CD4-positive, alpha-beta T cell treated with Interferon alpha-2 for 1 hour (primary cell): ENCODE results near the gene RPL36.
"Not testable (repeated sequence)": the region's sequence is repeated elsewhere in the genome, so short reads cannot be mapped to it uniquely, and the experiment has no call there.

ENCODE experiments used
- DNase-seq, 2 donors: peaks; one replicate each; pipeline ENCODE4 v3.0.0-alpha.2; 2020 to 2022

The RPL36 gene

DNA sequence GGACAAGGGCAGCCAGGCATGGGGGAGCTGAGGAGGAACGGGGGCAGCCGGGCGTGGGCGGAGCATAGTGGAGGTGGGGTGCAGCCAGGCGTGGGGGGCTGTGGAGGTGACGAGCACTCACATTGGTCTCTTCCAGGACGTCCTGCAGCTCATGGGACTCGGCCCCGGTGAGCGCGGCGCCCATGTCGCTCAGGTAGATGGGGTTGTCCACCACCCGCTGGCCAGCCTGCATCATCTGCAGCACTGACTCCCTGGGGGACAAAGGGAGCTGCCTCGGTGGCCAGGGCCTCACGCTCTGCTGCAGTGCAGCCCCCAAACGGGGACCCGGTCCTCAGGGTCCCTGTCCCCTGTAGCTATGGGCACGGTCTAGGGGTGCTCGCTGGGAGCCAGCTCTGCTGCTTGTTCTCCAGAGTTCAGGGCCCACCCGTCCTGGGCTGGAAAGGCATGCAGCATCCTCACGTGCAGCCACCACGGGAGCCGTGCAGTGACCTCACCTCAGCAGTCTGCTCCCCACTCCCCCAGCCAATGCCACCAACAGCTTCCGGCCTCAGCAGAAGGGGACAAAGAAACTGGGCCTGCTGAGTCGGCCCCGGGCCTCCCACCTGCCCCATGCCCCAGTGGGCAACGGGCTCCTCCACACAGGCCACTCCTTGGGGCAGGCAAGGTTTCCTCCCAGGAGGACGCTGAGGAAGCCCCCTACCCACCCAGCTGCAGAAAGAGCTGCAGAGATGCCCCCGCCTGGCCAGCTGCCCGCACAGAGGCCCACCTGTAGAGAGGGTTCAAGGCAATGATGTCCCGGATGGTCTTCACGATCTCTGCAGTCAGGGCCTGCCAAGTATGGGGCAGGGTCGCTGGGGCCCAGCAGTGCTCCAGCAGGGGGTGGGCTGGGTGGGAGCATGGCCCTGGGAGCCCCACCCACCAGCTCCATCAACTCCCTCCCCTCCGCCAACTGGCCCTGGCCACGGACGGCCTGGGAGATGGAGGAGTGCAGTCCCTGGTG, 17.8 kb downstream of the RPL36 start:
- no peak for DNase-seq

DNA sequence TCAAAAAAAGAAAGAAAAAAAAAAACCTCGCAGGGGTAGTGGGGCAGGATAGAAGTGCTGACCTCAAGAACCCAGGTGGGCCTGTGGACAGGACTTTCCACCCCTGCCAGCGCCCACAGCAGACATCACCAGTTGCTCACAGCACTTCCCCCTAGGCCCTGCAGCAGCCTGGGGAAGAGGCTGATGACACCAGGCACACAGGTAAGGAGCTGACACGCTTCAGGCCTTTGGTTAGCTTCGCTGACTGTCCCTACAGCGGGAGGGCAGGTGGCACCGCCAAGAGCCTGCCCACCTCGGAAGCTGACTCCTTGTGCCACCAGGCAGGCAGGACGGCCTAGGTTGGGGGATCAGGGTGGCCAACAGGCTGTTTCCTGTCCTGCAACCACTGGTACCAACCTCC, 20.9 kb downstream of the RPL36 start:
- no peak for DNase-seq

DNA sequence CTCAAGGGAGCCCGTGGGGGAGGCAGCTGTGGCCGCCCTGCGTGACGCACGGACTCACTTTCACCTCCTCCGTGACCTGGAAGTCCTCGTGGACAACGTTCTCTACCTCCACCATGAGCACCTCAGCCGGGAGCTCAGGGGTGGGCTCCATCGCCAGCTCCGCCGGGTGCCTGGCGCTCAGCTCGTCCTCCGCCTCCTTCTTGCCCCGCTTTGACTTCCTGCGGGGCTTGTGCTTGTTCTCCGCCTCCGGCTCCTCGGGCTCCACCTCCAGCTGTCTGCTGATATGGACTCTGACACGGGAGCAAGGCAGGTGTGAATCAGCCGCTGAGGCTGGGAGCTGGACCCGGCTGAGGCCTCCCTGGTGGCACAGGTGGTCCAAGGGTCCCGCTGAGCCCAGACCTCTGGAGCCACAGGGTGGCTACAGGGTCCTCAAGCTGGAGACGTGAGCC, 21.6 kb downstream of the RPL36 start:
- no peak for DNase-seq

DNA sequence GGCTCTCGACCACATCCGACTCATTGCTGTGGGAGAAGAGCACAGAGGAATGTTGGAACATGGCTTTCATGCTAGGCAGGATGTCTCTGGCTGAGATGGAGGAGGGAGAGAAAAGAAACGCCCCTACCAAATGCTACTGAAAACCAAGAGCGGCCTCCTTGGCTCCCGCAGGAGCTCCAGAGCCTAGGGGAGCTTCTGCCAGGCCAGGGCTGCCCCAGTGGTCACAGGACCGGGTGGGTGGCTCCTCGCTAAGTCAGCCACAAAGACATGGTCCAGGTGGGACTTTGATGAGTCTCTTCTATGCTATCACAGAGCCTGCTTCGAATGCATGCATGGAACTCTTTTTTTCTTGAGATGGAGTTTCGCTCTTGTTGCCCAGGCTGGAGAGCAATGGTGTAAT, 23.1 kb downstream of the RPL36 start:
- DNase-seq, result no peak

DNA sequence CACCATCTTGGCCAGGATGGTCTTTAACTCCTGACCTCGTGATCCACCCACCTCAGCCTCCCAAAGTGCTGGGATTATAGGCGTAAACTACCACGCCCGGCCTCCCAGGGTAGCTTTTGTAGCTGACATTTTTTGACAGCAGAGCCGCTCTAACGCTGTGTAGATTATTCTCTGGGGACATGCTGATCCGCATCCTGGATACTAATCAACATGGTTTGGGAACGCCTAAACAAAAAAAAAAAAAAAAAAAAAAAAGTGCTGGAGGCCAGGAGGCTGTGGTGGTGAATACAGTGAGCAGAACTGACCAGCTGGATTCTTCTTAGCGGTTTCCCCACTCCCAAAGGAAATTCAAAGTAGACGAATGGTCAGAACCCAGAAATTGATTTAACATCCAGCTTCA, 24.7 kb downstream of the RPL36 start:
- no peak for DNase-seq

DNA sequence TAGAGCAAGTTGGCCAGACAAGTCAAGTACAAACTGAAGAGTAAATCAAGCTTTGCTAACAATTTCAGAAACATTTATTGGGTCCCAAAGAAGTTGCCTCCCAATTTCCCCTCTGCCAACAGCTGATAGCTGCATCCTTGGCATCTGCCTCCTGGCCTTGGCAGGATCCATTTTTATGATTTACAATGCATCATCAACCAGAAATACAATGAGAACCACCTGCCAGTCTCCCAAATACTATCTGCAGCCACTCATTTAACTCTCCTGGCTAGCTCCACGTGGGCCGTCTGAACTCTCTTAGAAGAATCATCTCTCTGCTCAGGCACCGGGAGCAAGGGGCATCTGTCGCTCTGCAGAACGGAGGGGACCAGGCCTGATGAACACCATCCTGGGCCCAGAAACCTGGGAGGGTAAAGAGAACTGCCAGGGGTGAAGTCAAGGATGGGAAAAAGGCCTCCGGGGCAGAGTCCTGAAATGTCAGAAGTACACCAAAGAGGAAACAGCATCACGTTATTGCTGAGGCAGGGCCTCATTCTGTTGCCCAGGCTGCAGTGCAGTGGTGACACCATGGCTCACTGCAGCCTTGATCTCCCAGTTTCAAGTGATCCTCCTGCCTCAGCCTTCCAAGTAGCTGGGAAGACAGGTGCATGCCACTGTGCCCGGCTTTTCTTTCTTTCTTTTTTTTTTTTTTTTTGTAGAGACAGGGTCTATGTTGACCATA, 27.3 kb downstream of the RPL36 start:
- DNase-seq, result no peak

DNA sequence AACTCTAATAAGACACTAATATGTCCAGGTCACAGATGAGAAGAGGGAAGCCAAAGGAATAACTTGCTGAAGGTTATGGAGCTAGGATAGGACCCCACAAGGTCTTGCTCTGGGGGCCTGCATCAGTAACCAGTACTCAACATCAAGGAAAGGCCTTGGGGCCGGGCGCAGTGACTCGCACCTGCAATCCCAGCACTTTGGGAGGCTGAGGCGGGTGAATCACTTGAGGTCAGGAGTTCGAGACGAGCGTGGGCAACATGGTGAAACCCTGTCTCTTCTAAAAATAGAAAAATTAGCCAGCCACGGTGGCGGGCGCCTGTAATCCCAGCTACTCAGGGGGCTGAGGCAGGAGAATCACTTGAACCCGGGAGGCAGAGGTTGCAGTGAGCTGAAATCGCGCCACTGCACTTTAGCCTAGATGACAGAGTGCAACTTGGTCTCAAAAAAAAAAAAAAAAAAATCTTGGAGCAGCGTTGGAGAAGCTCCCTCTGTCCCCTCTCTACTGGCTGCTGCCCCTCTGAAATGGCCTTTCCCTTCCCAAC, 28.0 kb downstream of the RPL36 start:
- DNase-seq, result no peak

DNA sequence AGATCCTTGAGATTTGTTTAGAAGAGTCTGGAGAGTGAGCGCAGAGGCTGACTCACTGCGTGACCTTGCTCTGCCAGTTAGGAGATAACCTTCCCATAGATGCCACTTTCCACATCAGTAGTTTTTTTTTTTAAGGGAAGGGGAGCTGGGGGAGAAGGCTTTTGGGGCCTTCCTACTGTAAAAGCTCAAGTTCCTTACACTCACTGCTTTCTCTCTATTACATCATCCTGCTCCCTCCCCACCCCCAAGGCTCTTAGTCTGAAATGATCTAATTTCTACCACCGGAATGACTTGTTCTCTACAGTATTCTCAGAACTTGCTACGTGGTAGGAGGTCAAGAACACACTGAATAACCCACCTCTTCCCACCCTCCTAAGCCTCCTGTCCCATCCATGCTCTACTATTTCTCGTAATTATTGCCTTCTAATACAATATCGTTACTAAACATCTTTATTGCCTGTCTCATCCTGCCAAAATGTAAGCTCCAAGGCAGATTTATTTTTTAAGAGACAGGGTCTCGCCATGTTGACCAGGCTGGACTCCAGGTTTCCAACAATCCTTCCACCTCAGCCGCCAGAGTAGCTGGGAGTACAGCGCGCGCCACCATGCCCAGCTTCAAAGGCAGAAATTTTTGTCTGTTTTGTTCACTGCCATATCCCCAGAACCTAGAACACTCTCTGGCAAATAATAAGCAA, 28.6 kb downstream of the RPL36 start:
- no peak for DNase-seq

DNA sequence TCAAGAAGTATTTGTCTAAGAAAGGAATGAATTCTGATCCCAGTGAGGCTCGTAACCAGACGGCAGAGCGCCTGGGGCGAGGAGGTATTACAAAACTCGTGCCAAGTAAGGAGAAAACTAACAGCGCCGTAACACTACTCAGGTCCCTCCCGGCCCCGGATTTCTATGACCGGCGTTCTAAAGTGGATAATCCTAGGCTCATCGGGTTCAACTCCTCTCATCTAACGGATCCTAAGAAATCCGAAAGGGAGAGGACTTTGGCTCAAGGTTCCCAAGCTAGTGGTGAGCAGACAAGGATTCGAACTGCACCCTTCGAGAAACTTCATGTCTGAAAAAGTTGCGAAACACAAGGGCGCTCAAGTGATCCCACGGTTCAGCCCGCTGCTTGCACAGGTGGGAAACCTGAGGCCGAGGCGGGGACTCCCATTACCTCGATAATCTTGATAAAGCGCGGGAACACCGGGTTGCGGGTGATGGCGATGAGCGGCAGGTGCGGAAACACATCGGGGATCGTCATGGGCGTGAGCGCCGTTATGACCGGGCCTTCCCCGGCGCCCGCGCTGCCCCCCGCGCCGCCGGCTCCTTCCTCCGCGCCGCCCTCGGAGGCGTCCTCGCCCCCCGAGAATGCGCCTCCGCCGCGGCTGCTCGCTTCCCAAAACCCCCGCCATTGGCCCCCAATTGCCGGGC, 29.3 kb downstream of the RPL36 start:
- DNase-seq, result peak in 1 of 2 donors; percentile 36

DNA sequence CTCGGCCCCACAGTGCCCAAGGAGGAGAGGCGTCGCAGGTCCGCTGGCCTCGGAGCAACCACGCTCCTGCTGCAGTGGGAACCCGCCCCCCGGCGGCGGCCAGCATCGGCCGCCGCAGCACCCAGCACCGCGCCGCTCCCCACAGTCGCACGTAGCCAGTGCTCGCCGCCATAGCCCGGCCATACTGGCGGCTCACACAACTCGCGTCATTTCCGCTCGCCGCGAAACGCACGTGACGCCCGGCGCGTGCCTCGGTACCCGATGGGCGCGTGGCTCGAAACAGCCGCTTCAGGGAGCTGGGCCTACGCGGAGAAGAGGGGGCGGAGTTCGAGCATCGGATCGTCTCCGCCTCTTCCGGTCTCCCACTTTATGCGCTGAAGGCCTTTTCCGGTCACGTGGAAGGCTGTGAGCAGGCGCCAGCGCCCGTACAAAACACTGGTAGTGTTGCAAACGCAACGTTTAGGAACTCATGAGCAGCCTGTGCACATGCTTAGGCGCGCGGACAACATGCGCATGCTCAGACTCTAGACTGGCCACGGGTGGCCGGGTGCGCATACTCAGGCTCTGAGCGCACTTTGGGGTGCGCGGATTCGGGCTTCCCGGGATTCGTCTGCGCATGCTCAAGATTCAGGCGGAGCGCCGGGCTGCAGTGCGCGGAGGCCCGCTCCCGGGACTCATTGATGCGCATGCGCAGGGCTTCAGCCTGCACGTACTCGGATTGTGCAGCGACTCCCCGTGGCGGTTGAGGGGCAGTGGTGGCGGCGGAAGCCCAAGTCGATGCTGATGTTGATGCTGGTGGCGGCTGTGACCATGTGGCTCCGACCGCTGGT, 30.1 kb downstream of the RPL36 start, which contains the start of the genes CATSPERD and LONP1:
Gene CATSPERD (plus strand): TSS at position 677 of the 830 bp plus-strand sequence. CDS start 101 bp downstream, at position 778.
Gene LONP1 (minus strand): TSS at position 186 of the 830 bp plus-strand sequence. CDS start 14 bp downstream, at position 172.
- DNase-seq, result peak; percentile 98

DNA sequence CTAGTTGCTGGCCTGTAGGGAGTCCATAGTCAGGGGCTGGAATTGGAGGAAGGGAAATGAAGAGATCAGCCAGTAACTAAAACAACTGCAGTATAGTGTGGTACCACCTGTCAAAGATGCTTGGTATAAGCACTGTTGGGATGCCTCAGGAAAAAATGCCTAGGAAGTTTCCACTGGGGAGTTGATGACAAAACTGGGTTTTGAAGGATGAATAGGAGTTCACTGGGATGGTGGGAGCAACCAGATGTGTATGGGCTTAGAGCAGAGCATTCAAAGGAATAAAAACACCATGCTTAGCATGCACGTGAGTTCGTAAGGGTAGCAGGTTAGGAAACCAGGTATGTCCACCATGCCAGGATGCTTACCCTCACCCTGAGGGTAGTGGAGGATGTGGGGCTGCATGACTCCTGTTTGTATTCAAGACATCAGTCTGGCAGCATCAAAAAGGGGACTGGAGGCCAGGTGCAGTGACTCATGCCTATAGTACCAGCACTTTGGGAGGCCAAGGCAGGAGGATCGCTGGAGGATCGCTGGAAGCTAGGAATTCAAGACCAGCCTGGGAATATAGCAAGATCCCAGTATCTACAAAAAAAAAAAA, 37.5 kb downstream of the RPL36 start:
- DNase-seq, result no peak

DNA sequence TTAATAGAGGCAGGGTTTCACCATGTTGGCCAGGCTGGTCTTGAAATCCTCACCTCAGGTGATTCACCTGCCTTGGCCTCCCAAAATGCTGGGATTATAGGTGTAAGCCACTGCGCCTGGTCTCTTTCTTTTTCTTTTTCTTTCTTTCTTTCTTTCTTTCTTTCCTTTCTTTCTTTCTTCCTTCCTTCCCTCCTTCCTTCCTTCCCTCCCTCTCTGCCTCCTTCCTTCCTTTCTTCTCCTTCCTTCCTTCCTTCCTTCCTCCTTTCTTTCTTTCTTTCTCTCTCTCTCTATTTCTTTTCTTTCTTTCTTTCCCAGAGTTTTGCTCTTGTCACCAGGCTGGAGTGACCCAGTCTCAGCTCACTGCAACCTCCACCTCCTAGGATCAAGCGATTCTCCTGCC, 43.1 kb downstream of the RPL36 start:
- DNase-seq, result not testable (repeated sequence)

DNA sequence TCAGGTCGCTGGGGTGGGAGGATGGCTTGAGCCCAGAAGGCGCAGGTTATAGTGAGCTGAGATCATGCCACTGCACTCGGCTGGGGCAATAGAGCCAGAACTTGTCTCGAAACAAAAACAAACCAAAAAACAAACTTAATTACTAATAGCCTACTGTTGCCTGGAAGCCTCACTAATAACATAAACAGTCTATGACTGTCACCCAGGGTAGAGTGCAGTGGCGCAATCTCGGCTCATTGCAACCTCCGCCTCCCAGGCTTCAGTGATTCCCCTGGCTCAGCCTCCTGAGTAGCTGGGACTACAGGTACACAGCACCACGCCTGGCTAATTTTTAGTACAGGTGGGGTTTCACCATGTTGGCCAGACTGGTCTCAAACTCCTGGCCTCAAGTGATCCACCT, 48.3 kb downstream of the RPL36 start:
- DNase-seq, result no peak
